ENCODE data around the gene ARL14. TPM values are rescaled to one million over a fixed set of nuclear protein-coding genes. Genes with fewer than 3 reads are reported as not detected.

Gene ARL14
- total RNA-seq, 2 experiments from 2014 or later: not detected

DNA sequence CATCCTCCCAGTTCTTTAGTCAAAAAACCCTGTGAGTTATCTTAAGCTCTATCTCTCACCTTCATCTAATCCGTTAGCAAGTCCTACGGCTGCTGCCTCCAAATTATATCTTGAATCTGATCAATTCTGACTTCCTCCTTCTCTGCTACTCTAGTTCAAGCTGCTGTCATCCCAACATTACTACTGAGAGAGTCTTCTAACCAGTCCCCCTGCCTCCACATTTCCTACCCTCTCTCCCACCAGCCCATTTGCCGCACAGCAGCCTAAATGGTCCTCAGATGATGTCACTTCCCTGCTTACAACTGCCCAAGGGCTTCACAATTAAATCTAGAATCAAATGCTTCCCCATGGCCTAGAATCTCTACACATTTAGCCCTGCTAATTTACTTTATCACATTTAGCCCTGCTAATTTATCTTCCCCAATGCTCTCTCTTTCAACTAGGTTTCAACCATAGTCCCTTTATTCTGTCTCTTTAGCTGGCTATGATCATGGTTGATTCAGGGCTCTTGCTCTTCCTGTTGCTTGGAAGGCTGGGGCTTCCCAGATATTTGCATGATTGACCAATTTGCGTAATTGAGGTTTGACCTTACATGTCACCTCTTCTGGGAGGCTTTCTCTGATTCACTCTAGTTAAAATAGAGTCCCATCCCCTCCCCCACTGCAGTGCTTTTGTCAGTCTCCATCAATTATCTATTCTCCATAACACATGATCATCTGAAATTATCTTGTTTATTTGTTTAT, 11.0 kb upstream of the ARL14 start:
- ATAC-seq: peak; percentile 53
- intact Hi-C loops (cut with micrococcal nuclease): no loop called here
- peaks cover 3% of the 10 kb centered on the region for H3K27me3 Mint-ChIP-seq
- H3K27ac Mint-ChIP-seq: peak overlapping the region; percentile 21
- H3K36me3 Mint-ChIP-seq (ENCODE audit: low read depth): no peaks in the 10 kb centered on the region
- H3K4me3 Mint-ChIP-seq: no peak overlapping the region
- no peaks in the 10 kb centered on the region for H3K9me3 Mint-ChIP-seq
- ChIA-PET POLR2A (interaction anchor here (0.5 kb wide), 1 partner anchor 353 kb away, joined by 3 read pairs; no protein-coding TSS in a partner anchor), CTCF (interaction anchor here (1.0 kb wide), 1 partner anchor 276 kb away, joined by 3 read pairs; no protein-coding TSS in a partner anchor)
- peak; percentile 25 for DNase-seq
- peaks cover 7% of the 10 kb centered on the region for H3K4me1 Mint-ChIP-seq (ENCODE audit: low read depth)
- TF ChIP-seq, protein P1, sequence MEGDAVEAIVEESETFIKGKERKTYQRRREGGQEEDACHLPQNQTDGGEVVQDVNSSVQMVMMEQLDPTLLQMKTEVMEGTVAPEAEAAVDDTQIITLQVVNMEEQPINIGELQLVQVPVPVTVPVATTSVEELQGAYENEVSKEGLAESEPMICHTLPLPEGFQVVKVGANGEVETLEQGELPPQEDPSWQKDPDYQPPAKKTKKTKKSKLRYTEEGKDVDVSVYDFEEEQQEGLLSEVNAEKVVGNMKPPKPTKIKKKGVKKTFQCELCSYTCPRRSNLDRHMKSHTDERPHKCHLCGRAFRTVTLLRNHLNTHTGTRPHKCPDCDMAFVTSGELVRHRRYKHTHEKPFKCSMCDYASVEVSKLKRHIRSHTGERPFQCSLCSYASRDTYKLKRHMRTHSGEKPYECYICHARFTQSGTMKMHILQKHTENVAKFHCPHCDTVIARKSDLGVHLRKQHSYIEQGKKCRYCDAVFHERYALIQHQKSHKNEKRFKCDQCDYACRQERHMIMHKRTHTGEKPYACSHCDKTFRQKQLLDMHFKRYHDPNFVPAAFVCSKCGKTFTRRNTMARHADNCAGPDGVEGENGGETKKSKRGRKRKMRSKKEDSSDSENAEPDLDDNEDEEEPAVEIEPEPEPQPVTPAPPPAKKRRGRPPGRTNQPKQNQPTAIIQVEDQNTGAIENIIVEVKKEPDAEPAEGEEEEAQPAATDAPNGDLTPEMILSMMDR (IDR thresholded peaks at IDR 0.05): no peak

DNA sequence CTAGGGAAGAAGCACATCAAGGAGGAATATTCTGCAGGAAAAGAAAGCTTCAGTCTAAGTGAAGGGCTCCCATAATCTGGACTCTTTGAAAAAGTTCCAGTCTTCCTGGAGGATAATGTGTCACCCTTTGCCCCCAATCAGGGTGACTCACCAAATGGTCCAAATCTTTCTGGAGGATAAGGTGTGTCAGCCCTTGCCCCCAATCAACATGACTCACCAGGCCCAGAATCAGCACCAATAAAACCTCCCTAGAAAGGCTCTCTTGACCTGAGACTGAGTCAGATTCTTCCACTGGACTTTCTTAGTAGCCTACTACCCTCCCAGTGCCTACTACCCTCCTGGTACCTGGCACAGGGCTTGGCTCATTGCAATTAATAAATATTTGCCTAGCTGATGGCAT, 9.5 kb upstream of the ARL14 start:
- H3K27me3 Mint-ChIP-seq: peaks cover 3% of the 10 kb centered on the region
- H3K36me3 Mint-ChIP-seq (ENCODE audit: low read depth): no peaks in the 10 kb centered on the region
- no peak overlapping the region for H3K4me3 Mint-ChIP-seq
- ATAC-seq: no peak
- intact Hi-C loops (cut with micrococcal nuclease): no loop called here
- TF ChIP-seq, protein P1 (IDR thresholded peaks at IDR 0.05): no peak
- H3K27ac Mint-ChIP-seq: no peak overlapping the region
- no peaks in the 10 kb centered on the region for H3K9me3 Mint-ChIP-seq
- ChIA-PET POLR2A (no interaction called here), CTCF (no interaction called here)
- peak; percentile 6 for DNase-seq
- peaks cover 7% of the 10 kb centered on the region for H3K4me1 Mint-ChIP-seq (ENCODE audit: low read depth)

DNA sequence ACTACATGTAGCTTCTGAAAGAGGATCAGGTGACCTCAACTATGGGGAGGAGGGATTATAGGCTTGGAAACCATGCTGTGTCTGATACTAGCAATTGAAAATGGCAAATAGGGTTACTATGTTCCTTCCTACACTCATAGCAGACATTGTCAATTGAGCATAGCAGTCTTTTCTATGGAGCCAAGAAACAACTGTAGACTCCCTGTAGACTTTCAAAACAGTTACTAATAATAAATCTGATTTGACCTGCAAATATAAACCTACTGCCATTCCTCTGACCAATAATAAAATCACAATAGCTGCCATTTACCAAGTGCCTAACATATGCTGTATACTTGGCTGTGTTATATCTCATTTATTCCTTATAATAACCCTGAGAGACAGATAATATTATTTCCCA, 8.5 kb upstream of the ARL14 start:
- ChIA-PET CTCF (no interaction called here), POLR2A (no interaction called here)
- no peak for ATAC-seq

DNA sequence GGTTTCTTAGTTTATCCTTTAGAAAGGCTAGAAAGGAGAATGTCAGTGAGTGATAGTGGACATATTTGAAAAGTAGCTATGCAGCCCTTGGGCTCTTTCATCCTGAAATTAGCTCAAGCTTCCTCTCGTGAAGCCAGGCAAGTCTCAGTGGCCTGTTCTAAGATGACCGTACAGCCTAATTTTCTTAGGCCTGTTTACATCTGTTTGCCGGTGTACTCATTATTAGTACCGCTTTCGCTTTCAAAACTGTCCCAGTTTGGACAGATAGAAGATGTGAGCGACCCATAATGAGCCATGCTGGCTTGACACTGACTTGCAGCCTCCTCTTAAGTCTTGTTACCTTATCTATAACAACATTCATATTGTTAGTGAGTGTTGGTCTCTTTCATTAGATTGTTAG, 5.7 kb upstream of the ARL14 start:
- no peaks in the 10 kb centered on the region for H3K4me1 Mint-ChIP-seq (ENCODE audit: low read depth)
- no peaks in the 10 kb centered on the region for H3K9me3 Mint-ChIP-seq
- no peak overlapping the region for H3K4me3 Mint-ChIP-seq
- ChIA-PET CTCF (no interaction called here), POLR2A (no interaction called here)
- intact Hi-C loops (cut with micrococcal nuclease): no loop called here
- DNase-seq (no peak), ATAC-seq (no peak)
- no peak overlapping the region for H3K27ac Mint-ChIP-seq
- H3K27me3 Mint-ChIP-seq: peaks cover 3% of the 10 kb centered on the region
- TF ChIP-seq, protein P1 (IDR thresholded peaks at IDR 0.05): no peak
- H3K36me3 Mint-ChIP-seq (ENCODE audit: low read depth): no peaks in the 10 kb centered on the region

More for the DNA sequence above, 8.5 kb upstream of the ARL14 start:
- Mint-ChIP-seq H3K4me3 (no peak overlapping the region), H3K4me1 (ENCODE audit: low read depth) (peaks cover 7% of the 10 kb centered on the region), H3K9me3 (no peaks in the 10 kb centered on the region), H3K27ac (no peak overlapping the region), H3K27me3 (peaks cover 3% of the 10 kb centered on the region), H3K36me3 (ENCODE audit: low read depth) (no peaks in the 10 kb centered on the region)
- intact Hi-C loops (cut with micrococcal nuclease): no loop called here
- DNase-seq: no peak
- TF ChIP-seq, protein P1 (IDR thresholded peaks at IDR 0.05): no peak

DNA sequence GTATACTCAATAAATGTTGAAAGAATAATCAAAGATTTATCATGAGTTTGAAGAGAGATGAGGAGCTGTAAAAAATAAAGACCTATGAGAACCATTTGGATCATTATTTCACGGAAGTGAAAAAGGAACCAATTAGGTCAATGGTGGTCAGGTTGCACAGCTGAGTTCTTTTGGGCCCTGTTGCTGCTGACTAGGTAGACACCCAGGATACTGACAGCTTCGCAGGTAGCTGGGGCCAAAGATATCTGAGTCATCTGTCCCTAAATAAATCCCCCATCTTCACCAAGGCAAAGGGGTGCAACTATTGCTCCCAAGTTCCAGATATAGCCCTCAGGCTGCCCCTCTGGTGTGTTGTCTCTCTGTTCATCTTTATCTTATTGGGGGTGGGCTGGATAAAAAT, 5.0 kb upstream of the ARL14 start:
- H3K27ac Mint-ChIP-seq: no peak overlapping the region
- CTCF ChIA-PET: interaction anchor here (1.3 kb wide), 1 partner anchor 270 kb away, joined by 4 read pairs; no protein-coding TSS in a partner anchor

More for the DNA sequence above, 5.0 kb upstream of the ARL14 start:
- no peak overlapping the region for H3K4me3 Mint-ChIP-seq
- TF ChIP-seq, protein P1 (IDR thresholded peaks at IDR 0.05): no peak
- no peaks in the 10 kb centered on the region for H3K9me3 Mint-ChIP-seq
- H3K27me3 Mint-ChIP-seq: peaks cover 5% of the 10 kb centered on the region
- DNase-seq: no peak
- H3K4me1 Mint-ChIP-seq (ENCODE audit: low read depth): no peaks in the 10 kb centered on the region
- ATAC-seq: no peak
- POLR2A ChIA-PET: no interaction called here
- no peaks in the 10 kb centered on the region for H3K36me3 Mint-ChIP-seq (ENCODE audit: low read depth)
- intact Hi-C loops (cut with micrococcal nuclease): no loop called here
